ENCODE results near the gene GALNT2.

DNA sequence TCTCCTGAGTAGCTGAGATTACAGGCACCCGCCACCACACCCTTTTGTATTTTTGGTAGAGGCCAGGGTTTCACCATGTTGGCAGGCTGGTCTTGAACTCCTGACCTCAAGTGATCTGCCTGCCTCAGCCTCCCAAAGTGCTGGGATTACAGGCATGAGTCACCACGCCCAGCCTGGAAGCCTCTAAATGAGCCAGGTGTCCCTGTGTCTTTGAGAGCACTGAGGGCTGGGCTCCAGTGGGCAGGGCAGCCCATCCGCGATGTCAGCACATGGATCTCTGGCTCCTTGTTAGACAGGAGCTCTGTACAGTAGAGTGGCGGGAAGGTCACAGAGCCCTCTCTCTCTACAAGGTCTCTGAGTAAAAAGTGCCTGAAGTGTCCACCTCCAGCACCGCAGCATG is 234.8 kb downstream of the GALNT2 start:
- TF ChIP-seq POLR2A (IDR thresholded peaks at IDR 0.05; ENCODE audit: low read depth, low read length), result no peak
- TF ChIP-seq POLR2AphosphoS5 (IDR thresholded peaks at IDR 0.05; ENCODE audit: low read length), result no peak
